H1 (cell line): ENCODE measurements around the gene ZNF23. TPM values are rescaled to one million over a fixed set of nuclear protein-coding genes. Genes with fewer than 3 reads are reported as not detected.

Experiments
- ASH2L ChIP-seq: fragments of 200-600, 300-600 bp; sonication (generic); IDR thresholded peaks from one replicate; pipeline ENCODE4 v1.7.1; 2017; ENCODE audit warnings: low read length
- BACH1 ChIP-seq: IDR thresholded peaks from 2 replicates; pipeline ENCODE4 v1.6.1; 2012; ENCODE audit warnings: low read length, improper control_type of control experiment
- BCL11A ChIP-seq, 2 experiments: IDR thresholded peaks; one replicate each; pipeline ENCODE4 v1.6.1; 2011; ENCODE audit warnings: low read depth in 2 of 2, low read length in 2 of 2, mild to moderate bottlenecking in 2 of 2
- CTBP2 ChIP-seq: IDR thresholded peaks from 2 replicates; pipeline ENCODE4 v1.7.0; 2011; ENCODE audit warnings: borderline replicate concordance, mild to moderate bottlenecking, moderate library complexity, mixed read lengths, low read length; ENCODE audit not compliant: insufficient read depth, insufficient read length
- EZH2 ChIP-seq: fragments of 200-600 bp; sonication (generic); IDR thresholded peaks from 2 replicates; pipeline ENCODE4 v1.7.1; 2012; ENCODE audit warnings: low read depth, mild to moderate bottlenecking, moderate library complexity, low read length, inconsistent platforms; ENCODE audit not compliant: severe bottlenecking
- HDAC2 ChIP-seq, 2 experiments: fragments of 300-600 bp in 1 of 2; sonication (generic) in 1 of 2; IDR thresholded peaks; 2 replicates each; pipeline ENCODE4 v1.6.1; 2011 to 2012; ENCODE audit warnings: low read depth in 2 of 2, low read length in 2 of 2, mild to moderate bottlenecking in 2 of 2, moderate library complexity in 2 of 2, borderline replicate concordance in 1 of 2, inconsistent platforms in 1 of 2
- HDAC6 ChIP-seq: IDR thresholded peaks from one replicate; pipeline ENCODE4 v1.7.1; 2012; ENCODE audit warnings: low read depth, mild to moderate bottlenecking, inconsistent platforms, low read length, moderate library complexity
- NRF1 ChIP-seq: IDR thresholded peaks from 2 replicates; pipeline ENCODE4 v1.6.1; 2011; ENCODE audit warnings: mild to moderate bottlenecking, low read depth, low read length, improper control_type of control experiment
- PHF8 ChIP-seq: fragments of 200-600 bp; sonication (generic); conservative IDR thresholded peaks from 2 replicates; pipeline ENCODE4 v1.7.1; 2012; ENCODE audit warnings: low read depth, mild to moderate bottlenecking, inconsistent platforms, low read length, moderate library complexity
- POLR2AphosphoS5 ChIP-seq: IDR thresholded peaks from 2 replicates; pipeline ENCODE4 v1.6.1; 2011; ENCODE audit warnings: low read depth, low read length
- POU5F1 ChIP-seq: IDR thresholded peaks from 2 replicates; pipeline ENCODE4 v1.6.1; 2011; ENCODE audit warnings: low read depth, mild to moderate bottlenecking, low read length, moderate library complexity
- RNF2 ChIP-seq: fragments of 200-900, 300-1000 bp; sonication (generic); IDR thresholded peaks from 2 replicates; pipeline ENCODE4 v1.7.1; 2016; ENCODE audit warnings: borderline replicate concordance, low read depth, mild to moderate bottlenecking, antibody characterized with exemption, low read length; ENCODE audit not compliant: poor library complexity, severe bottlenecking; ENCODE audit errors: missing control alignments
- RXRA ChIP-seq: IDR thresholded peaks from 2 replicates; pipeline ENCODE4 v1.6.1; 2011; ENCODE audit warnings: low read depth, mild to moderate bottlenecking, low read length, moderate library complexity; ENCODE audit not compliant: insufficient read depth
- SIRT6 ChIP-seq: IDR thresholded peaks from one replicate; pipeline ENCODE4 v1.7.1; 2012; ENCODE audit warnings: low read length, inconsistent platforms
- SP1 ChIP-seq: IDR thresholded peaks from 2 replicates; pipeline ENCODE4 v1.6.1; 2011; ENCODE audit warnings: low read depth, low read length
- SP2 ChIP-seq: IDR thresholded peaks from 2 replicates; pipeline ENCODE4 v1.6.1; 2012; ENCODE audit warnings: mild to moderate bottlenecking, low read length, inconsistent platforms
- SP4 ChIP-seq: IDR thresholded peaks from 2 replicates; pipeline ENCODE4 v1.6.1; 2012; ENCODE audit warnings: low read length, inconsistent platforms
- TAF7 ChIP-seq: optimal IDR thresholded peaks from 2 replicates; pipeline ENCODE3; 2011; ENCODE audit warnings: low read depth, mild to moderate bottlenecking, inconsistent platforms, low read length, moderate library complexity, borderline replicate concordance
- YY1 ChIP-seq: IDR thresholded peaks from 2 replicates; pipeline ENCODE4 v1.6.1; 2011; ENCODE audit warnings: low read depth, mild to moderate bottlenecking, low read length
- polyA plus RNA-seq, 7 experiments: library from polyadenylated mRNA; depleted of rRNA in 3 of 7; stranded (reverse) in 5 of 7; unstranded in 2 of 7; fragments of >200 nt in 5 of 7; fragments of 200-250 nt in 2 of 7; gene quantifications; 1 replicate in 5 of 7; 2 replicates in 1 of 7; 4 replicates in 1 of 7; pipeline versions ENCODE4 v1.2.1 to v1.2.3, GENCODE V29; 2011 to 2013; ENCODE audit warnings: missing spikeins in 2 of 7, mixed read lengths in 2 of 7
- total RNA-seq: library from RNA; stranded (reverse); fragmentation: NEBNext Ultra II Directional; extraction: Animal tissue kit (Norgen Biotek cat#: 25700); gene quantifications from 2 replicates; pipeline ENCODE4 v1.2.1, GENCODE V29; 2021
- TF ChIP-seq, protein P1 (sequence below): IDR thresholded peaks from 2 replicates; pipeline ENCODE4 v1.6.1; 2011; ENCODE audit warnings: low read depth, mild to moderate bottlenecking, low read length; ENCODE audit not compliant: insufficient read depth
- TF ChIP-seq, protein P2 (sequence below): IDR thresholded peaks from 2 replicates; pipeline ENCODE4 v1.6.1; 2012; ENCODE audit warnings: inconsistent platforms
- TF ChIP-seq, protein P3 (sequence below): IDR thresholded peaks from 2 replicates; pipeline ENCODE4 v1.6.1; 2012; ENCODE audit warnings: inconsistent platforms

ZNF23 gene
- total and polyA plus RNA-seq, 2 of the 8 experiments (the other 6 are each of a cell fraction or from before 2014, with no cell fraction given): 2.4 to 10.2 TPM

DNA sequence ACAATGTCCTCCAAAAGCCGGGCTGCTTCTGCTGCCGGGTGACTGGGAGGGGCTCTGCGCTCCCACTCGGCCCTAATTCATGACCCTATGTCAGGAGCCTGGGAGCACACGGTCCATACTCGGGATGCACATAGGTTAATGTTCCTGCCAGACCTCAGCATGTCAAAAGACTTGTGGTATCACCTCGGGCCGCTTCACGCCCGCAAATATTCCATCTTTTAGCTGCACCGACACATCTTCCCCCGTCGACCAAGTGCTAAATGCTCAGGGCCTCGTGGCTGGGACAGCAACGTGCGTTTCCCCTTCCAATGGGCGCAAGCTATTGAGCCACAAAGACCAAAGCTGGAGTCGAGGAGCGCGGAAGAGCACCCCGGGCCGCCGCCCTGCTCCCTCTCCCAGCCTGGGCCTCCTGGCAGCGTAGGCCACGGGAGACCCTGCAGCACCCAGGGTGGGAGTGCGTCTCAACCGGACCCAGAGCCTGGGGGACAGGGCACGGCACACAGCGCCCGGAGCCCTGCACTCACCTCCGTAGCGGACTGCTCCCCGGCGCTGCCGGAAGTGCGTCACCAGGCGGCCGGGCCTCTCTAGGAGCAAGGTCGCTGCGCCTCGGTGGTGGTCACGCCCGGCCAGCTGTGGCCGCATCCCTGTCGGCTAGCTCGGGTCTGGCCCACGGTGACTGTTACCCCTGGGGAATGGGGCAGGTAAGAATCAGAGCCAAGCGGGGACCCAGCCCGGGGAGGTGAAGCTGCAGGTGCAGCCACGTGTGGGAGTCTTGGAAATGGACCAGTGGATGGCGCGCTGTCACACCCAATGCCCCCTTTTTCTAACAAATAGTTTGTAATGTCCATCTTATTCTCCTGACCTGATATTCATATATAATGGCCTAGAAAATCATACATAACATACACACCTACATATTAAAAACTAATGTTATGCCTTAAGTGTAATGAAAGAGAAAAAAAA lies at the start of gene ZNF23 (continued):
- TF ChIP-seq TAF7 (peak; percentile 63), CTBP2 (no peak), NRF1 (no peak), BACH1 (no peak), BCL11A (IDR thresholded peaks at IDR 0.05; ENCODE audit: low read depth in 2 of 2, low read length in 2 of 2) (no peak), HDAC6 (no peak), RXRA (no peak), SP4 (no peak), SP2 (peak; percentile 94), RNF2 (no peak), SP1 (no peak), POU5F1 (no peak), ASH2L (peak; percentile 95), HDAC2 (IDR thresholded peaks at IDR 0.05; ENCODE audit: borderline replicate concordance in 1 of 2, low read depth in 2 of 2, low read length in 2 of 2) (0 out of 4 replicates have a peak, but pooled peaks have one; percentile 20 to 60), YY1 (no peak), SIRT6 (no peak), PHF8 (peak; percentile 99), EZH2 (no peak), POLR2AphosphoS5 (peak; percentile 97)
- TF ChIP-seq, protein P1, sequence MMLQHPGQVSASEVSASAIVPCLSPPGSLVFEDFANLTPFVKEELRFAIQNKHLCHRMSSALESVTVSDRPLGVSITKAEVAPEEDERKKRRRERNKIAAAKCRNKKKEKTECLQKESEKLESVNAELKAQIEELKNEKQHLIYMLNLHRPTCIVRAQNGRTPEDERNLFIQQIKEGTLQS: peak; percentile 57; the same call in 1 of the 2 replicates
- TF ChIP-seq, protein P2, sequence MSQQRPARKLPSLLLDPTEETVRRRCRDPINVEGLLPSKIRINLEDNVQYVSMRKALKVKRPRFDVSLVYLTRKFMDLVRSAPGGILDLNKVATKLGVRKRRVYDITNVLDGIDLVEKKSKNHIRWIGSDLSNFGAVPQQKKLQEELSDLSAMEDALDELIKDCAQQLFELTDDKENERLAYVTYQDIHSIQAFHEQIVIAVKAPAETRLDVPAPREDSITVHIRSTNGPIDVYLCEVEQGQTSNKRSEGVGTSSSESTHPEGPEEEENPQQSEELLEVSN: peak; percentile 66
- TF ChIP-seq, protein P3, sequence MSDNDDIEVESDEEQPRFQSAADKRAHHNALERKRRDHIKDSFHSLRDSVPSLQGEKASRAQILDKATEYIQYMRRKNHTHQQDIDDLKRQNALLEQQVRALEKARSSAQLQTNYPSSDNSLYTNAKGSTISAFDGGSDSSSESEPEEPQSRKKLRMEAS: peak; percentile 87
